Stimulated activated CD4-positive, alpha-beta T cell treated with anti-CD3 and anti-CD28 coated beads, Interleukin-12 subunit alpha, Interleukin-12 subunit beta, amount 100 ng/mL, for 48 hours (primary cell): Measurements from ENCODE around the gene CDC34.

ENCODE experiments used
- DNase-seq, 3 donors: peaks; one replicate each; pipeline ENCODE4 v3.0.0-alpha.2; 2020; ENCODE audit warnings: low read depth in 2 of 3, low spot score in 1 of 3

The CDC34 gene, protein sequence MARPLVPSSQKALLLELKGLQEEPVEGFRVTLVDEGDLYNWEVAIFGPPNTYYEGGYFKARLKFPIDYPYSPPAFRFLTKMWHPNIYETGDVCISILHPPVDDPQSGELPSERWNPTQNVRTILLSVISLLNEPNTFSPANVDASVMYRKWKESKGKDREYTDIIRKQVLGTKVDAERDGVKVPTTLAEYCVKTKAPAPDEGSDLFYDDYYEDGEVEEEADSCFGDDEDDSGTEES

GRCh38 chr19:531753-532560, at the start of gene CDC34:
Gene CDC34 (plus strand): TSS chr19:531760. CDS start chr19:531932, 172 bp downstream.
- DNase-seq: no peak

DNA sequence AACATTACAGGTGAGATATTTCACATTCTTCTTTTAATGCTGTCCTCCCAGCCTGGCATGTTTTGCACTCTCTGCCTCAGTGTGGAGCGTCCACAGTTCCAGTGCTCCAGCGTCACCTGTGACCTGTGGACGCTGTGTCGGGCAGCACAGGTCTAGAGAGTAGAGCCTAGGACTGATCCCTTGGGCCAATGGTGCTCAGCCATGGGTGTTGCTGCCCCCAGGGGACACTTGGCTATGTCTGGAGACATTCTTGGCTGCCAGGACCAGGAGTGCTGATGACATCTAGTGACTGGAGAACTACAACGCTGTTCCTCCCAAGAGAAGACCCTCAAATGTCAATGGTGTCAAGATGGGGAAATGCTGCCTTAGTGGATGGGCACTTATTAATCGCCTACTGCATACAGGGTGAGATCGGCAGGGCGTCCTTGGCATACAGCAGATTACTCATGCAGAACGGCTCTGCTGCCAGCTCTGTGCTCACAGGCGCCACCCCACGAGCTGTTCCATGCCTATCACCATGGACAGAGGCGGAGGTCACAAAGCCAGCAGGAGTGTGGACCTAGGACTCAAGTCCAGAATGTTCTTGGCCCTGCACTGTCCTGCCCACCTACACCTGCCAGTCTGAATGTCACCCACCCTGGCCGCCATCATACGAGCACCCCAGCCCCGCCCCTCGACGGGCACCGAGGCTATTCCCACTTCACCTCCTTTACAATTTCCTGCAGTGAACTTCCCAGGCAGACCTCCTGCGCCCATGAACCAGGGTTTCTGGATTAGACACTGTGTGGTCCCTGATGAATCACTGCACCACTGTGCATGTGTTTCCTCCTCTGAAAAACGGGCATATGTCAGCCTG, 49.1 kb upstream of the CDC34 start:
- DNase-seq: no peak

DNA sequence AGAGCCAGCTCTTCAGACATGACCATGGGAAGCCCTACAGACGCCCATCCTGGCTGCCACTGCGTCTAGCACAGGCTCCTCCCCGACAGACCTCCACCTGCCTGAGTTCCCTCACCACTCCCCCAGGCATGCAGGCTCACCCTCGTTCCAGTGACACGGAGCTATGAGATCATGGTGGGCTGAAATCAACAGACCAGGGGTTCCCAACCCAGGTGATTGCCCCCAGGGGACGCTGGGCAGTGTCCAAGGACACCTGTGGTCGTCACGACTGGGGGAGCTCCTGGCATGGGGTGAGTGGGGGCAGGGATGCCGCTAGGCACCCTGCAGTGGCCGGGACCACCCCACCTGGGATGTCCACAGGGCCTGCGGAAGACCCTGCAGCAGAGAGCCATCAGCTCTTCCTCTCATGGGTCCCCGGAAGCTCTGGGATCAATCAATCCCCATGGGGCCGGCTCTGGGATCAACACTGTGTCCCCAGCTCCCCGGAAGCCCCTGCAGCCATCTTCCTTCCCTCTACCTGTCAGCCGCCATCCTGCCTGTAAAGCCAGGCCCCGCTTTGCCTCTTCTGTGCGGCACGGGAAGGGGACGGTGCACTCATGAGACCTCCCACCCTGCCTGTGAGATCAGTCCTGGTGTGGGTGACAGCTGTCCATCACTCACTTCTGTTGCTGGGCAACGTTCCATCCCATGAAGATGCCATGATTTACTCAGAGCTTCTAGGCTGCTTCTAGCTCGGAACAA, 48.1 kb upstream of the CDC34 start:
- no peak for DNase-seq

- no peak for DNase-seq
Measured at GRCh38 chr19:484494-484893, 47.1 kb upstream of the CDC34 start.

GRCh38 chr19:485077-485476, 46.5 kb upstream of the CDC34 start:
- DNase-seq: no peak

GRCh38 chr19:485583-486236, 45.9 kb upstream of the CDC34 start:
- DNase-seq: no peak

DNA sequence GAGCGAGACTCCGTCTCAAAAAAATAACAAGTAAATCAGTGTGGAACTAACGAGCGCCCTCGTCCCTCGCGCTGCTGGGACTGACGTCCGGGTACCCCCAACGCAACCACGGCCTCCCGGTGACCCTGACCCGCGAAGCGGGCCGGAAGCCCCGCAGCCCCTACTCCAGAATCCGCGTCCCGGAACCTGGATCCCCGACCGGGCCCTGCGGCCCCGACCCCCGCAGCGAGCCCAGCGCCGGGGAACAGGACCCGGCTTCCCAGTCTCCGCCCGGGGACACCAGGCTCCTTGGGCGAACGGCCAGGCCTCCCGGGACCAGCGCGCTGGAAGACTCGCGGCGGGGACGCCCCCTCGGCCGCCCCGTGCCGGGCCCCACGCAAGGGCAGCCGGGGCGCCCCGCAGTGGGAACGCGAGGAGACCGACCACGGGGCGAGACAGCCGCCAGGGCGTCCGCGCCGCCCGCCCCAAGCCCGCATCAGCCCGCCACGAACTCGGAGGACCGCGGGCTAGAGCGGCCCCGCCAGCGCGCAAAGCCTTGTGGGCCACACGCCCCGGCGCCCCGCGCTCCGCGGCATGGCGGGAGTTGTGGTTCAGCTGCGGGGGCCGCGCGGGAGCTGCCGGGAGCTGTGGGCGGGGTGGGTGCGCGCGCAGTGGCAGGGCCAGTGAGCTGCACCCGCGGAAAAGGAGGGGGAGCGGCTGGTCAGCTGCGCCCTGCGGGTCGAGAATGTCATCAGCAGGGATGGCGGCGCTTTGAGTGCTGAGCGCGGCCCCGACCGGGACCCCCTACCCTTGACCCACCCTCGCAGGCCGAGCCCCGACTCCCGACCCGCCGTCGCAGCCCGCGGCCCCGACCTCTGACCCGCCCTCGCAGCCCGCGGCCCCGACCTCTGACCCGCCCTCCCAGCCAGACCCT, 42.8 kb upstream of the CDC34 start:
- peak; percentile 82 to 92 (median 86) for DNase-seq

- no peak for DNase-seq
Measured at GRCh38 chr19:489418-490196, 42.0 kb upstream of the CDC34 start.

GRCh38 chr19:491146-491741, 40.3 kb upstream of the CDC34 start:
- no peak for DNase-seq

- peak in 1 of 3 donors; percentile 37 for DNase-seq
Measured at GRCh38 chr19:492091-492531, 39.4 kb upstream of the CDC34 start.

GRCh38 chr19:493391-494170, 38.0 kb upstream of the CDC34 start:
- DNase-seq: no peak

GRCh38 chr19:494171-495080, 37.1 kb upstream of the CDC34 start:
- no peak for DNase-seq

- DNase-seq: no peak
Measured at GRCh38 chr19:495081-495401, 36.5 kb upstream of the CDC34 start.

DNA sequence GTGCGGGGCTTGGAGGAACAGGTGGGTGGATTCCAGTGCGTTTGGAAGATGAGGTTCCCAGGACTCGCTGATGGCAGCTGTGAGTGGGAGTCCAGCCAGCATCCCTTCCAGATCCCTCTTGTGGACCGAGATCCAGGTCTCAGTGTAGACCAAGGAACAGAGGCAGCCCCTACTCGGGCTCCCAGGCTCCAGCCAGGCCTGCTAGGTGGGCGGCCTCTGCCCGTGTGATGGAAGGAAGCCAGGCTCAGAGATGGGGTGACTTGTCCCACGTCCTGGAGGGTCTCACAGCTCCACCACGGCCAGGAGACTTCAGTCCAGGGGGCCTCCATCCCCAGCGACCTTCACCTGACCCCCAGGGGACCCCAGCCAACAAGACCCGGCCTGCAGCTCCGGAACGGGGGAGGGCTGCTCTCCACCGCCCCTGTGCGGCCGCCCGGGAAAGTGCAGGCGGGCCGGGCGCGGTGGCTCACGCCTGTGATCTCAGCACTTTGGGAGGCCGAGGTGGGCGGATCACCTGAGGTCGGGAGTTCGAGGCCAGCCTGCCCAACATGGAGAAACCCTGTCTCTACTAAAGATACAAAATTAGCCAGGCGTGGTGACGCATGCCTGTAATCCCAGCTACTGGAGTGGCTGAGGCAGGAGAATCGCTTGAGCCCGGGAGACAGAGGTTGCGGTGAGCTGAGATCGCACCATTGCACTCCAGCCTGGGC, 36.0 kb upstream of the CDC34 start:
- DNase-seq: peak; percentile 44 to 55 (median 50)

DNA sequence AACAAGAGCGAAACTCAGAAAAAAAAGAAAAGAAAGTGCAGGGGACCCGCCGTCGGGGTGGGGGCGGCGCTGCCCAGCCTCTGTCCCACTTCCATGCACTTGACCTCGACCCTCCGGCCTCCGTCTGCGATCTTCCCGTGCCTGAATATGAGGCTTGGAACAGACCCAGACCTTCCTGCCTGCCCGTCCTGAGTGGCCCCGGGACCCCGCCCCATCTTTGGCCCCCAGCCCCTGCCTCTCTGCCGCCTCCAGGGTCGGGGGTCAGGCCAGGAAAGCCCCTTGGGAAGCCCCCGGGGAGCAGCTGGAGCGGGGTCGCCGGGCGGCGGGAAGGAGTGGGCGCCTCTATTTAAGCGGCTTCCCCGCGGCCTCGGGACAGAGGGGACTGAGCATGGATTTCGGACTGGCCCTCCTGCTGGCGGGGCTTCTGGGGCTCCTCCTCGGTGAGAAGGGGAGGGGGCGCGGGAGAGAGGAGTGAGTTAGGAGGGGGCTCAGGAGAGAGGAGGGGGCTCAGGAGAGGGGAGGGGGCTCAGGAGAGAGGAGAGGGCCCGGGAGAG, 35.4 kb upstream of the CDC34 start, which contains the start of gene MADCAM1:
TSS of gene MADCAM1 (plus strand) at position 375 of the 554 bp plus-strand sequence. CDS start at position 389, 14 bp downstream.
- no peak for DNase-seq
